Measurements from ENCODE around the gene SMIM10.
"Not testable (repeated sequence)": the region's sequence is repeated elsewhere in the genome, so short reads cannot be mapped to it uniquely, and the experiment has no call there.

Gene SMIM10

DNA sequence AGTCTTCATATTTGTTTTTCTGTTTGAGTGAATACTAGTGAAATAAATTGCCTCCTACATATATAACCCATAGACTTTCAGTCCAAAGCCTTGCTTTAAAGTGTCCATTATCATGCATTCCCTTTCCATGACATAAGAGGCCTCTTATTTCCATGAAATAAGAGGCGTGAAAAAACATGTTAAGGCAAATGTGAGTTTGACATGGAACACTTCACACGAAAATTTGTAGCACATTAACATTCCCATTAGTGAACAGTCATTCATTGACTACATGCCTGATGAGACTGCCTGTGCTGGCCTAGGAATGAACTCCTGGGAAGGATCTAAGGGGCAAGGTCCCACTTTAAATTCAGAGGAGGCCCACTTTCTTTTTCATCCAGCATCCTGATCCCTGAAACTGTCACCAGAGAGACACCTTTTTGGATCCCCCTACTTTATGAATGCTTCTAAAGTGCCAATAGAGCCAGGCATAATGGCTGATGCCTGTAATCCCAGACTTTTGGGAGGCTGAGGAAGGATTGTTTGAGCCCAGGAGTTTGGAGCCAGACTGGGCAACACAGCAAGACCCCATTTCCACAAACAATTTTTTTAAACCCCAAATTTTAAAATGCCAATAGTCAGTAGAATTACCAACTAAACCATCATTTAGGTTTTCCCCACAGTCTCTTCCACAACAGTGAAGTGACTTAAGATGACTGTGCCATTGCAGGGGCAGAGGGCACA, 24.9 kb downstream of the SMIM10 start:
- no peak for DNase-seq

DNA sequence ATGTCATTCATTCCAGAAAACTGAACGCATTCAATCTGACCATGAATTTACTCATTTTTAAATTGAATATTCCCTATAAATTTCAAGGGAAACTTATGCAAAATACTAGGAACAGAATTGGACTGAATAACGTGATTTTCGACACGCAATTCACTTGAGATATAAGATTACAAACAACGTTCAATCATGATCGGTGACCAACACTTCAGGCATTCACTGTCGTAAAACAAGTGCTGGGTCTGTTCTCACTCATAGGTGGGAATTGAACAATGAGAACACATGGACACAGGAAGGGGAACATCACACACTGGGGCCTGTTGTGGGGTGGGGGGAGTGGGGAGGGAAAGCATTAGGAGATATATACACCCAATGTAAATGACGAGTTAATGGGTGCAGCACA, 29.1 kb downstream of the SMIM10 start:
- DNase-seq, result not testable (repeated sequence)

DNA sequence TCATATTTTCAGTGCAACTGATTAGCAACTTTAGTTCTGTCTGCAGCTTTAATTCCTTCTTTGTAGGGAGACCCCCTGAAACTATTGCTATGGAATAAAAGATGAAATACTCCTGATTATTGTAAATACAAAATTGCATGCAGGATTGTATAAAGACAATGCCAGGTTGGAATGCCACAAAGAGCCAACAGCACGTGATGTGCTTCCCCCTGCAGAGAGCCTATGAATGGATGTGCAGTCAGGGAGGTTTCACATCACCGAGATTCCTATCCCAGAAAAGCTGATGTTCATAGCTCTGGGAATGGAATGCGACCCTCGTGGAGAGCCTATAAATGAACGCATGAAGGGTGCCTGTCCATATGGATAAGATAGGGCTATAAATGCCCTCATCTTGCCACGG, 33.0 kb downstream of the SMIM10 start:
- DNase-seq, result not testable (repeated sequence)

DNA sequence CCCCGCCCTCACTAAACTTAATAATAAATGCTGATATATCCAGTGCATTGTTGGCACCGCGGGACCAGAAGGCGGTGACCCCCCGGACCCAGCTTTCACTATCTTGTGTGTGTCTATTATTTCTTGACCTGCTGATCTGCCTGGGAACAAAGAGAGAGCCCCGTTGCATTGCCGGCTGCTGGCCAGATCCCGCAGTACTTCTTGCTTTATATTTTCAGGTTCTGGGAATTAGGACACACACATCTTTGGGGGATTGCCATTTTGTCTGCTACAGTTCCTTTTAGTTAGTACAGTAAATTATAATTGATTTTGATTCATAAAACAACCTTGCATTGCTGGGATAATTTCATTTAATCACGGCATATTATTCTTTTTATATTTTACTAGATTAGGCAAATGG, 33.7 kb downstream of the SMIM10 start:
- DNase-seq, result no peak

DNA sequence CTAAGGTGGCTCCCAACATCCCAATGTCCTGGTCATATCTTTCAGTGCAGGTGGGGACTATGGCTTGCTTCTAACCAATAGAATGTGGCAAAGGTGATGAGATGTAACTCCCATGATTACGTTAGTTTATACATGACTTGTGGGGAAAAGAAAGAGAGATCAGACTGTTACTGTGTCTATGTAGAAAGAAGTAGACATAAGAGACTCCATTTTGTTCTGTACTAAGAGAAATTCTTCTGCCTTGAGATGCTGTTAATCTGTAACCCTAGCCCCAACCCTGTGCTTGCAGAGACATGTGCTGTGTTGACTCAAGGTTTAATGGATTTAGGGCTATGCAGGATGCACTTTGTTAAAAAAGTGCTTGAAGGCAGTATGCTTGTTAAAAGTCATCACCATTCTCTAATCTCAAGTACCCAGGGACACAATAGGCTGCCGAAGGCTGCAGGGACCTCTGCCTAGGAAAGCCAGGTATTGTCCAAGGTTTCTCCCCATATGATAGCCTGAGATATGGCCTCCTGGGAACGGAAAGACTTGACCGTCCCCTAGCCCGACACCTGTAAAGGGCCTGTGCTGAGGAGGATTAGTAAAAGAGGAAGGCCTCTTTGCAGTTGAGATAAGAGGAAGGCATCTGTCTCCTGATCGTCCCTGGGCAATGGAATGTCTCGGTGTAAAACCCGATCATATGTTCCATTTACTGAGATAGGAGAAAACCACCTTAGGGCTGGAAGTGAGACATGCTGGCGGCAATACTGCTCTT, 39.6 kb downstream of the SMIM10 start:
- not testable (repeated sequence) for DNase-seq

DNA sequence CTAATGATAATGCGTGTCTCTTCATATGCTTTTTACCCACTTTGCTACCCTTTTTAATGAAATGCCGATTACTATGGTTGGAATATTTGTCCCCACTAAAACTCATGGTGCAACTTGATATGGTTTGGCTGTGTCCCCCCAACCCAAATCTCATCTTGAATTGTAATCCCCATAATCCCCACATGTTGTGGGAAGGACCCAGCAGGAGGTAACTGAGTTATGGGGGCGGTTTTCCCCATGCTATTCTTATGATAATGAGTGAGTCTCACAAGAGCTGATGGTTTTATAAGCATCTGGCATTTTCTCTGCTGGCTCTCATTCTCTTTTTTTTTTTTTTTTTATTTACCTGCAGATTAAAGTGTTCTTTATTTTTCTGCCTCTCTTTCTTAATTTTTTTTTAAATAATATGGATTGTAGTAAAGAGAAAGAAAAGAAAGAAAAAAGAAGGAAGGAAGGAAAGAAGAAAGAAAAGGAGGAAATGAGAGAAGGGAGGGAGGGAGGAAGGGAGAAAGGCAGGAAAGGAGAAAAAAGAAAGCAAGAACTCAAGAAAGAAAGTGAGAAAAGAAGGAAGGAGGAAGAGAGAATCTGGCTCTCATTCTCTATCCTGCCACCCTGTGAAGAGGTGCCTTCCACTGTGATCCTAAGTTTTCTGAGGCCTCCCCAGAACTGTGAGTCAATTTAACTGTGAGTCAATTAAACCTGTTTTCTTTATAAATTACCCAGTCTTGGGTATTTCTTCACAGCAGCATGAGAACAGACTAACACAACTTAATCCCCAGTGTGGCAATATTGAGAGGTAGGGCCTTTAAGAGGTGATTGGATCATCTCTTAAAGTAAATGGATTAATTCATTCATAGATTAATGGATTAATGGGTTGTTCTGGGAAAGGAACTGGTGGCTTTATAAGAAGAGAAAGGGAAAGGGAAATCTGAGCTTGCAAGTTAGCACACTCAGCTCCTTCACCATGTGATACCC, 50.6 kb downstream of the SMIM10 start:
- not testable (repeated sequence) for DNase-seq

Data from activated T-cell treated with anti-CD3 and anti-CD28 coated beads, Interleukin-2, amount 50 U/mL, for 48 hours (primary cell).